HepG2 (cell line): ENCODE data around the gene ZNF804B. TPM values are rescaled to one million over a fixed set of nuclear protein-coding genes. Genes with fewer than 3 reads are reported as not detected.

Source experiments
- ATAC-seq: fragments of 200-7000 bp; cut with Tn5 transposase; 3 replicates; pipeline ENCODE4 v1.9.1; 2020; ENCODE audit warnings: mild to moderate bottlenecking, moderate library complexity
- BruUV-seq: library from RNA; stranded (reverse); fragments of 400-500 nt; replicated peaks from 2 replicates; lab custom pipeline; 2021; lab: Mats Ljungman, UMichigan
- CTCF ChIA-PET: fragments of 300-600 bp; formaldehyde crosslinking; extraction: SDS; loops from one replicate; lab custom pipeline; 2021; ENCODE audit warnings: low total read pairs, inconsistent platforms, low intra/inter-chr PET ratio; lab: Yijun Ruan, JAX
- POLR2A ChIA-PET: fragments of 350-600 bp; sonication (Branson Sonifier 250); formaldehyde crosslinking; loops from one replicate; lab custom pipeline; 2020; ENCODE audit warnings: antibody characterized with exemption, inconsistent platforms; lab: Yijun Ruan, JAX
- DNase-seq: peaks from one replicate; pipeline ENCODE4 v3.0.0-alpha.2; 2015; ENCODE audit warnings: low spot score
- FAIRE-seq: peaks from 3 replicates; lab custom pipeline; 2011; peaks lifted over from hg19 to GRCh38; lab: Jason Lieb, UNC
- H2AFZ ChIP-seq: one replicate; pipeline ENCODE4 v1.6.1; 2011; ENCODE audit warnings: low read length, inconsistent platforms
- H3K27ac ChIP-seq: fragments of 300-600 bp; 3 replicates; pipeline ENCODE4 v1.8.0; 2011; ENCODE audit warnings: mixed run types, mild to moderate bottlenecking, mixed read lengths, low read length, inconsistent platforms; ENCODE audit not compliant: insufficient read depth; ENCODE audit errors: extremely low read length
- H3K27me3 ChIP-seq, 2 experiments: fragments of 200-600 bp in 1 of 2; 2 replicates in 1 of 2; 3 replicates in 1 of 2; pipeline versions ENCODE4 v1.6.0 to v1.8.0; 2011; ENCODE audit warnings: low read length in 2 of 2, mild to moderate bottlenecking in 2 of 2, moderate library complexity in 2 of 2, inconsistent platforms in 1 of 2; ENCODE audit not compliant: insufficient read depth in 2 of 2, control insufficient read depth in 1 of 2
- H3K36me3 ChIP-seq, 2 experiments: fragments of 200-600 bp in 1 of 2; replicated peaks in 1 of 2; 2 replicates in 1 of 2; 3 replicates in 1 of 2; pipeline versions ENCODE4 v1.5.1 to v1.8.0; 2011; ENCODE audit warnings: low read length in 2 of 2, inconsistent platforms in 1 of 2; ENCODE audit not compliant: insufficient read depth in 2 of 2, control insufficient read depth in 1 of 2
- H3K4me1 ChIP-seq: 2 replicates; pipeline ENCODE4 v1.5.1; 2012; ENCODE audit warnings: low read length, inconsistent platforms; ENCODE audit not compliant: insufficient read depth
- H3K4me2 ChIP-seq: 2 replicates; pipeline ENCODE4 v1.6.0; 2011; ENCODE audit warnings: low read depth, low read length, inconsistent platforms
- H3K4me3 ChIP-seq, 3 experiments: fragments of 200-600 bp in 1 of 3; sonication (generic), shearing (Covaris generic) in 1 of 3; replicated peaks in 1 of 3; 2 replicates each; pipeline ENCODE4 v1.5.1; 2011 to 2016; ENCODE audit warnings: low read length in 3 of 3, inconsistent platforms in 2 of 3, low read depth in 2 of 3, mild to moderate bottlenecking in 2 of 3, control low read depth in 1 of 3, mixed read lengths in 1 of 3; ENCODE audit not compliant: insufficient read depth in 1 of 3
- H3K79me2 ChIP-seq: one replicate; pipeline ENCODE4 v1.6.1; 2011; ENCODE audit warnings: low read length, inconsistent platforms; ENCODE audit not compliant: insufficient read depth
- H3K9ac ChIP-seq: 2 replicates; pipeline ENCODE4 v1.6.0; 2011; ENCODE audit warnings: mild to moderate bottlenecking, low read depth, low read length, inconsistent platforms; ENCODE audit not compliant: insufficient read depth
- H3K9me3 ChIP-seq: 2 replicates; pipeline ENCODE4 v1.5.1; 2012; ENCODE audit warnings: mild to moderate bottlenecking, low read length
- H4K20me1 ChIP-seq: 2 replicates; pipeline ENCODE4 v1.6.0; 2011; ENCODE audit warnings: inconsistent platforms, mild to moderate bottlenecking, low read length, moderate library complexity; ENCODE audit not compliant: insufficient read depth
- ARID2 ChIP-seq: sonication (generic); formaldehyde crosslinking; IDR thresholded peaks from 2 replicates; pipeline ENCODE4 v1.8.1; 2022; ENCODE audit warnings: mild to moderate bottlenecking, missing genetic modification reagents, borderline replicate concordance
- ARNT2 ChIP-seq: sonication (generic); formaldehyde crosslinking; IDR thresholded peaks from 2 replicates; pipeline ENCODE4 v1.8.0; 2022; ENCODE audit warnings: mild to moderate bottlenecking, low read depth, missing genetic modification reagents, moderate library complexity
- ERF ChIP-seq: IDR thresholded peaks from 2 replicates; pipeline ENCODE4 v1.6.1; 2018; ENCODE audit warnings: missing biosample characterization, missing genetic modification reagents
- HNRNPK ChIP-seq: fragments of 200-400 bp; formaldehyde crosslinking; IDR thresholded peaks from 2 replicates; pipeline ENCODE4 v1.6.1; 2018; ENCODE audit warnings: low read length, low read depth, moderate library complexity, mild to moderate bottlenecking; ENCODE audit not compliant: poor library complexity, severe bottlenecking
- NPAS2 ChIP-seq: sonication (generic); formaldehyde crosslinking; IDR thresholded peaks from 2 replicates; pipeline ENCODE4 v1.8.0; 2022; ENCODE audit warnings: mild to moderate bottlenecking, missing genetic modification reagents, borderline replicate concordance
- RARA ChIP-seq: IDR thresholded peaks from 2 replicates; pipeline ENCODE4 v1.6.1; 2016; ENCODE audit warnings: missing genetic modification reagents, missing compliant biosample characterization
- RFX3 ChIP-seq: IDR thresholded peaks from 2 replicates; pipeline ENCODE4 v1.6.1; 2016; ENCODE audit warnings: missing biosample characterization, missing genetic modification reagents
- RXRA ChIP-seq: sonication (generic); formaldehyde crosslinking; IDR thresholded peaks from 2 replicates; pipeline ENCODE4 v1.5.1; 2020; ENCODE audit warnings: missing genetic modification reagents
- SALL2 ChIP-seq: sonication (generic); formaldehyde crosslinking; IDR thresholded peaks from 2 replicates; pipeline ENCODE4 v1.8.1; 2023; ENCODE audit warnings: mild to moderate bottlenecking, missing genetic modification reagents, inconsistent platforms
- ZNF549 ChIP-seq: sonication (generic); formaldehyde crosslinking; IDR thresholded peaks from 2 replicates; pipeline ENCODE4 v1.5.0; 2020; ENCODE audit warnings: missing genetic modification reagents
- ZNF598 ChIP-seq: sonication (generic); formaldehyde crosslinking; IDR thresholded peaks from 2 replicates; pipeline ENCODE4 v1.5.1; 2020; ENCODE audit warnings: mild to moderate bottlenecking, missing genetic modification reagents, borderline replicate concordance
- in situ Hi-C: cut with HindIII; loops from 2 replicates; pipeline ENCODE4 v1.10.0; 2017; ENCODE audit warnings: low pct_unique_long_range_greater_than_20kb; ENCODE audit not compliant: extremely low pct_ligation_motif_present
- intact Hi-C: fragments of 100-400 bp; cut with micrococcal nuclease; formaldehyde crosslinking; loops from one replicate; pipeline ENCODE4 v1.10.0; 2022; ENCODE audit not compliant: unreplicated experiment
- polyA plus RNA-seq, 8 experiments: library from polyadenylated mRNA; depleted of rRNA in 3 of 8; stranded (reverse) in 7 of 8; unstranded in 1 of 8; fragments of >200 nt; fragmentation: Illumina TruSeq in 4 of 8; extraction: Trizol in 4 of 8; gene quantifications; 2 replicates each; pipeline versions ENCODE4 v1.2.1 to v1.2.3, GENCODE V29; 2011 to 2016; ENCODE audit warnings: low read depth in 4 of 8, missing spikeins in 1 of 8, mixed read lengths in 1 of 8; ENCODE audit not compliant: insufficient read depth in 1 of 8
- total RNA-seq, 5 experiments: library from RNA; depleted of rRNA; stranded (reverse); fragments of >200 nt; fragmentation: Illumina TruSeq; extraction: Trizol; gene quantifications; 2 replicates each; pipeline ENCODE4 v1.2.3, GENCODE V29; 2016; ENCODE audit warnings: low read depth in 1 of 5
- TF ChIP-seq, protein P1 (sequence below): sonication (generic); formaldehyde crosslinking; IDR thresholded peaks from 2 replicates; pipeline ENCODE4 v1.4.0; 2020; ENCODE audit warnings: mild to moderate bottlenecking, missing genetic modification reagents
- TF ChIP-seq, protein P2 (sequence below): sonication (generic); formaldehyde crosslinking; IDR thresholded peaks from 2 replicates; pipeline ENCODE4 v1.5.1; 2020; ENCODE audit warnings: missing genetic modification reagents, mild to moderate bottlenecking, borderline replicate concordance

The ZNF804B gene
- total and polyA plus RNA-seq, 2 of the 13 experiments (the other 11 are each of a cell fraction or from before 2014, with no cell fraction given): not detected

DNA sequence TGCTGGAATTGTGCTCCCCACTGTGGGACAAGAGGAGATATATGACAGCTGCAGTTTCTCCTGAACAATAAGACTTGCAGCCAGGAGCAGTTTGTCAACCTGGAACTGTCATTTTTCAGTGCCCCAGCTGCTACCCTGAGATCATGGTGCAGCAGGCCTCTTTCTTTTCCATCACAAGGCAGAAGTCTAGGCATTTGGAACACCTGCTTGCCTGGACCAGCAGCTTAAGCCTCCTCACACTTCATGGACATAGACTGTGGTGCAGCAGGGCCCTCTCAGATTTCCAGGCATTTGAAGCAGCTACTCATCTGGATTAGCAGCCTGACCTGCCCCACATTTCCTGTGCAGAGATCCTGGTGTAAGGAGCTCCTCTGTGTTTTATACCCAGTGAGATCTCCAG is 486.7 kb downstream of the ZNF804B start:
- intact Hi-C loops: no loop called here
- no peak for ATAC-seq

More for the DNA sequence above, 486.7 kb downstream of the ZNF804B start:
- in situ Hi-C loops: no loop called here
- Histone ChIP-seq H3K9me3 (peaks cover 72% of the 10 kb centered on the region), H3K79me2 (no peaks in the 10 kb centered on the region), H3K27me3 (no peaks in the 10 kb centered on the region), H3K4me3 (no peak overlapping the region), H3K4me1 (no peaks in the 10 kb centered on the region), H3K9ac (no peak overlapping the region), H3K27ac (no peak overlapping the region), H3K36me3 (no peaks in the 10 kb centered on the region), H3K4me2 (no peak overlapping the region), H2AFZ (no peak overlapping the region), H4K20me1 (no peaks in the 10 kb centered on the region)
- no TSS peak for BruUV-seq
- TF ChIP-seq, protein P1, sequence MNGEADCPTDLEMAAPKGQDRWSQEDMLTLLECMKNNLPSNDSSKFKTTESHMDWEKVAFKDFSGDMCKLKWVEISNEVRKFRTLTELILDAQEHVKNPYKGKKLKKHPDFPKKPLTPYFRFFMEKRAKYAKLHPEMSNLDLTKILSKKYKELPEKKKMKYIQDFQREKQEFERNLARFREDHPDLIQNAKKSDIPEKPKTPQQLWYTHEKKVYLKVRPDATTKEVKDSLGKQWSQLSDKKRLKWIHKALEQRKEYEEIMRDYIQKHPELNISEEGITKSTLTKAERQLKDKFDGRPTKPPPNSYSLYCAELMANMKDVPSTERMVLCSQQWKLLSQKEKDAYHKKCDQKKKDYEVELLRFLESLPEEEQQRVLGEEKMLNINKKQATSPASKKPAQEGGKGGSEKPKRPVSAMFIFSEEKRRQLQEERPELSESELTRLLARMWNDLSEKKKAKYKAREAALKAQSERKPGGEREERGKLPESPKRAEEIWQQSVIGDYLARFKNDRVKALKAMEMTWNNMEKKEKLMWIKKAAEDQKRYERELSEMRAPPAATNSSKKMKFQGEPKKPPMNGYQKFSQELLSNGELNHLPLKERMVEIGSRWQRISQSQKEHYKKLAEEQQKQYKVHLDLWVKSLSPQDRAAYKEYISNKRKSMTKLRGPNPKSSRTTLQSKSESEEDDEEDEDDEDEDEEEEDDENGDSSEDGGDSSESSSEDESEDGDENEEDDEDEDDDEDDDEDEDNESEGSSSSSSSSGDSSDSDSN (CRISPR knock-in tag): no peak
- TF ChIP-seq, protein P2, sequence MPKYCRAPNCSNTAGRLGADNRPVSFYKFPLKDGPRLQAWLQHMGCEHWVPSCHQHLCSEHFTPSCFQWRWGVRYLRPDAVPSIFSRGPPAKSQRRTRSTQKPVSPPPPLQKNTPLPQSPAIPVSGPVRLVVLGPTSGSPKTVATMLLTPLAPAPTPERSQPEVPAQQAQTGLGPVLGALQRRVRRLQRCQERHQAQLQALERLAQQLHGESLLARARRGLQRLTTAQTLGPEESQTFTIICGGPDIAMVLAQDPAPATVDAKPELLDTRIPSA (CRISPR knock-in tag): no peak
- TF ChIP-seq ARID2 (no peak), NPAS2 (CRISPR knock-in tag) (no peak), ERF (CRISPR knock-in tag) (no peak), RFX3 (CRISPR knock-in tag) (no peak), ARNT2 (CRISPR knock-in tag) (no peak), SALL2 (CRISPR knock-in tag) (no peak), RARA (CRISPR knock-in tag) (no peak), ZNF598 (CRISPR knock-in tag) (no peak), RXRA (CRISPR knock-in tag) (no peak), ZNF549 (CRISPR knock-in tag) (no peak), HNRNPK (no peak)
- DNase-seq: no peak
- FAIRE-seq: no peak
- ChIA-PET CTCF (no interaction called here), POLR2A (no interaction called here)
